ENCODE results near the gene PHF23. TPM values are rescaled to one million over a fixed set of nuclear protein-coding genes. Genes with fewer than 3 reads are reported as not detected.

PHF23 gene
- total RNA-seq, 1 experiment from 2014 or later: 110 TPM

DNA sequence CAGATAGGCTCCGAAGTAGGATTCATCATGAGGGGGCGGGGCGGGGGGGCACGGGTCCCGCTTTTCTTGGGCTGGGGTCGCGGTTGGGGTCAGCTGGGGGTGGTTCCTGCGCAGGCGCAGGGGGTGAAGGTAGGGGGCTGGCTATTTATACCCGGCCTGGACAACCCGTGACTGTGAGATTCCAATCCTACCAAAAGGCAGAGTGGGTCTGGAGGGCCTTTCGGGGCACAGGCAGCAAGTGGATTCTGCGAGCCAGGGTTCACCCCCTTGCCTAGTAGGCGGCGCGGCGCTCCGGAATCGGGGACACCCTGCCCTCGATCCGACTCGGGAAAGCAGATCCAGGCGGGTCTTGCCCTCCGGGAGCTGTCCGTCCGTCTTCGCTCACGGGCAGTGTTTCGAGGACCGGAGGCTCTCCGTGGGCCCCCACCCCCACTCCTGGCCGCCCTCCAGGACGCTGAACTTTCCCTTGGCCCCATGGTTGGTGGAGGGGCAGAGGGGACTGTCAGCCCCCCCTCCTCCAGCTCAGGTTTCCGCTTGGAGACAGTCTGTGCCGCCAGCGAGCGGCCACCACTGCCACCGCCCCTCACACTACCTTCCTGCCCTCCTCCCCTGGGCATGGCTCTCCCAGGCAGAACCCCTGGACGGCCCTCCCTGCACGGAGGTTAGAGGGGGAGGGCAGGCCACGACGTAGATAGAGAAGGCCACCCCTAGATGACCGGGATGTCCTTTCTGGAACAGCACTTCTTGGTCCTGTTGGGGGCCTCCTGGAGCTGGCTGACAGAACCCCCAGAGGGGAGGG lies 42.9 kb upstream of the PHF23 start:
- H3K4ac ChIP-seq (ENCODE audit: low read depth, low read length): no peak overlapping the region
- H3K79me2 ChIP-seq (ENCODE audit: insufficient read depth, low read length): no peaks in the 10 kb centered on the region
- H3K18ac ChIP-seq (ENCODE audit: insufficient read length, low read depth, low read length): no peak overlapping the region
- H4K91ac ChIP-seq (ENCODE audit: insufficient read length, low read depth, low read length): no peak overlapping the region
- H3K9ac ChIP-seq (ENCODE audit: extremely low read depth, insufficient read length, low read length): peak overlapping the region; percentile 41
- no peak overlapping the region for H2AK5ac ChIP-seq (ENCODE audit: insufficient read length, low read length)
- Mint-ChIP-seq H3K27me3 (ENCODE audit: low read depth) (peaks cover 13% of the 10 kb centered on the region), H3K4me1 (peaks cover 16 to 23% of the 10 kb centered on the region in 2 experiments), H3K27ac (no peak overlapping the region), H3K9me3 (no peaks in the 10 kb centered on the region), H3K36me3 (ENCODE audit: insufficient read depth in 1 of 3, low read depth in 3 of 3) (peaks cover 2 to 16% (median 11%) of the 10 kb centered on the region in 3 experiments; a peak in 5 of 7 replicates), H3K4me3 (peak overlapping the region; percentile 76 to 92)
- H2BK15ac ChIP-seq (ENCODE audit: low read depth, low read length): no peak overlapping the region
- no peaks in the 10 kb centered on the region for H3K9me3 ChIP-seq (ENCODE audit: control insufficient read depth, low read depth, low read length)
- H4K5ac ChIP-seq (ENCODE audit: insufficient read length, low read depth, low read length): no peak overlapping the region
- H2BK5ac ChIP-seq (ENCODE audit: insufficient read length, low read length): no peak overlapping the region
- peaks cover 12% of the 10 kb centered on the region for H3K23me2 ChIP-seq (ENCODE audit: insufficient read length, low read depth, low read length, poor library complexity, severe bottlenecking)
- H2BK12ac ChIP-seq (ENCODE audit: insufficient read length, low read depth, low read length): no peak overlapping the region
- peak; percentile 64 for DNase-seq
- no peaks in the 10 kb centered on the region for H3K79me1 ChIP-seq (ENCODE audit: insufficient read depth, low read depth, low read length, poor library complexity, severe bottlenecking)
- H3K4me2 ChIP-seq (ENCODE audit: insufficient read depth, insufficient read length, low read length): peak overlapping the region; percentile 75
- no peak overlapping the region for H2AFZ ChIP-seq (ENCODE audit: low read length)
- H3K4me1 ChIP-seq (ENCODE audit: insufficient read depth, low read length): peaks cover 4% of the 10 kb centered on the region; the same call in 1 of the 2 replicates
- no peak overlapping the region for H3T11ph ChIP-seq (ENCODE audit: low read length)
- H3K23ac ChIP-seq (ENCODE audit: insufficient read length, low read depth, low read length): no peak overlapping the region
- no peaks in the 10 kb centered on the region for H4K20me1 ChIP-seq (ENCODE audit: control insufficient read depth, insufficient read depth, insufficient read length)
- H3K14ac ChIP-seq (ENCODE audit: insufficient read depth, low read length): peak overlapping the region; percentile 55; the same call in 1 of the 2 replicates
- no peak overlapping the region for H2BK120ac ChIP-seq (ENCODE audit: low read depth, low read length, poor library complexity, severe bottlenecking)
- TF ChIP-seq CTCF (conservative IDR thresholded peaks at IDR 0.05): no peak
- no peak overlapping the region for H2BK20ac ChIP-seq (ENCODE audit: low read depth, low read length, poor library complexity, severe bottlenecking)
- no peak overlapping the region for H4K8ac ChIP-seq (replicated peaks; ENCODE audit: insufficient read length, low read depth, low read length)
- WGBS (ENCODE audit: extremely low coverage, insufficient read length, low lambda C conversion rate): no CpG with 5 or more reads among the region's 43 CpGs
- no peaks in the 10 kb centered on the region for H3K27me3 ChIP-seq (ENCODE audit: insufficient read depth, low read length)
- no peak overlapping the region for H3K56ac ChIP-seq (ENCODE audit: insufficient read length, low read depth, low read length)
- H3K27ac ChIP-seq (ENCODE audit: insufficient read length, low read depth, low read length): no peak overlapping the region
